GM12801 (cell line): ENCODE results near the gene VWF.

Experiments used
- TF ChIP-seq, protein P1 (sequence below): IDR thresholded peaks from one replicate; pipeline ENCODE4 v1.5.1; 2011; ENCODE audit warnings: control low read depth; ENCODE audit not compliant: insufficient read length; ENCODE audit errors: extremely low read depth

The VWF gene

GRCh38 chr12:5902736-5903135 lies 221.7 kb downstream of the VWF start:
- TF ChIP-seq, protein P1, sequence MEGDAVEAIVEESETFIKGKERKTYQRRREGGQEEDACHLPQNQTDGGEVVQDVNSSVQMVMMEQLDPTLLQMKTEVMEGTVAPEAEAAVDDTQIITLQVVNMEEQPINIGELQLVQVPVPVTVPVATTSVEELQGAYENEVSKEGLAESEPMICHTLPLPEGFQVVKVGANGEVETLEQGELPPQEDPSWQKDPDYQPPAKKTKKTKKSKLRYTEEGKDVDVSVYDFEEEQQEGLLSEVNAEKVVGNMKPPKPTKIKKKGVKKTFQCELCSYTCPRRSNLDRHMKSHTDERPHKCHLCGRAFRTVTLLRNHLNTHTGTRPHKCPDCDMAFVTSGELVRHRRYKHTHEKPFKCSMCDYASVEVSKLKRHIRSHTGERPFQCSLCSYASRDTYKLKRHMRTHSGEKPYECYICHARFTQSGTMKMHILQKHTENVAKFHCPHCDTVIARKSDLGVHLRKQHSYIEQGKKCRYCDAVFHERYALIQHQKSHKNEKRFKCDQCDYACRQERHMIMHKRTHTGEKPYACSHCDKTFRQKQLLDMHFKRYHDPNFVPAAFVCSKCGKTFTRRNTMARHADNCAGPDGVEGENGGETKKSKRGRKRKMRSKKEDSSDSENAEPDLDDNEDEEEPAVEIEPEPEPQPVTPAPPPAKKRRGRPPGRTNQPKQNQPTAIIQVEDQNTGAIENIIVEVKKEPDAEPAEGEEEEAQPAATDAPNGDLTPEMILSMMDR, result no peak

- TF ChIP-seq, protein P1, result no peak
Measured at GRCh38 chr12:5901416-5901815, 223.1 kb downstream of the VWF start.

GRCh38 chr12:5900533-5901205 lies 223.8 kb downstream of the VWF start:
- TF ChIP-seq, protein P1, result no peak

DNA sequence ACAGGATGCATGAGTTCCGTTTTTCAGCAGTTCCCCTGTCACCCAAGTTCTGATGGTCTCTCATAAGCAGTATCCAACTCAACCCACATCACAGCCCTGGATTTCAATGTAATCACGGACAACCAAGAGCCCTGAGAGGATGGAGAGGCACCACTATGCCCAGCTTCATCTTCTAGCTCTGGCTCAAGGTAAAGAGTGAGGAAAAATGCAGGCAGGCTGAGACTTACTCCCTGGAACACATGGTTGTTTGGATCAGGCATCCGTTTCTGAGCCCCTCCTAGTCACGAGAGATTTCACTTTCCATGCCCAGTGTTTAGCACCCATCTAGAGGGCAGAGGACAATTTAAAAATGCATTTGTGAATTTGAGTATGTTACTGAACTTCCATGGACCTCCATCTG lies 224.4 kb downstream of the VWF start:
- TF ChIP-seq, protein P1, result no peak

DNA sequence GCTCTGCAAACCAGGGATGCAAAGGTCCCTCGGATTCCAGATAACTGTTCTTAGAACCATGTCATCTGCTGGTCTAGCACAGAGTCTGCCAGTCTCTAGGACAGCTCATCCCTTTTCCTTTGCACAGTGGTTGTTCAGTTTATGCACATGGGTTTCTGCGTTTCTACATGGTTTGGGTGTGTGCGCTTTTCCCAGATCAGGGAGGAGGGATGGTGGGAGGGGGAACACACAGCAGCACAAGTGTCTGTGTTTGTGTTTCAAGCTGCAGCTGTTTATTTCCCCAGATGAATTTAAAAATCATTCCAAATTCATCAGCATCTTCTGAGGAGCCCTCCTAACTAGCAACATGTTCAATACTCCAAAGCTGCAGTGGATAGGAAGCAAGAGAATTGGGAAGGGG lies 224.8 kb downstream of the VWF start:
- TF ChIP-seq, protein P1, result no peak

- TF ChIP-seq, protein P1, result no peak
Measured at GRCh38 chr12:5898874-5899273, 225.6 kb downstream of the VWF start.
